Omental fat pad (tissue), 4 donors: Measurements from ENCODE around the gene STRN. TPM values are rescaled to one million over a fixed set of nuclear protein-coding genes. Genes with fewer than 3 reads are reported as not detected.

Experiments used
- ATAC-seq: fragments of 150-250 bp; one replicate; pipeline ENCODE4 v1.9.1; 2016; ENCODE audit warnings: mild to moderate bottlenecking, moderate library complexity; ENCODE audit not compliant: low FRiP score
- DNase-seq: peaks from one replicate; pipeline ENCODE4 v3.0.0-alpha.2; 2019; ENCODE audit warnings: low spot score
- small RNA-seq: library from RNA; depleted of rRNA; stranded (forward); fragments of <200 nt; gene quantifications from one replicate; pipeline ENCODE3, GENCODE V24; 2016
- total RNA-seq, 4 donors: library from RNA; depleted of rRNA; stranded (reverse); fragments of >200 nt; gene quantifications; one replicate each; pipeline ENCODE4 v1.1.0, GENCODE V29; 2016
- TF ChIP-seq, protein P1 (sequence below), 3 donors: fragments of 450-650 bp; IDR thresholded peaks; one replicate each; pipeline ENCODE4 v1.5.1; 2016 to 2017; ENCODE audit warnings: antibody characterized with exemption in 3 of 3, mild to moderate bottlenecking in 3 of 3, moderate library complexity in 2 of 3

STRN gene
- total RNA-seq, 4 donors from 2014 or later, result 16.7 to 26.8 (median 21.3) TPM

DNA sequence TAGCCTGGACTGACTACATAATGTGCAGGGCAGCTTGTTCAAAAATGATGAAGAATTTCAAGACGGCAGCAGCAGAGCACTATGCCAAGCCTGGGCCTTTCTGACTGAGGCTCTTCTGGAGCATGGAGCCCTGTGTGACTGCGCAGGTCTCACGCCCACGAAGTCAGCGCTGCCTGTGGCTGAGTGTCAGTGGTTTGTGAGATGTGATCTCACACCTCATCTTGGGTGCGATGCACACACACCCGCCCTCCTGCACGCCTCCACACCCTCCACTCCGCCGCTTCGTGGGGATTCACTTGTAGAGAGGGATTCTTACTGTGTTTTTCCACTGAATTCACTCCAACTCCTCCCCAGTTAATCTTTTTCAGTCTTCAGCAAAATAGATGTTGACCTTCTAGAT is 166.0 kb downstream of the STRN start:
- ATAC-seq (no peak), DNase-seq (no peak)
- TF ChIP-seq, protein P1, sequence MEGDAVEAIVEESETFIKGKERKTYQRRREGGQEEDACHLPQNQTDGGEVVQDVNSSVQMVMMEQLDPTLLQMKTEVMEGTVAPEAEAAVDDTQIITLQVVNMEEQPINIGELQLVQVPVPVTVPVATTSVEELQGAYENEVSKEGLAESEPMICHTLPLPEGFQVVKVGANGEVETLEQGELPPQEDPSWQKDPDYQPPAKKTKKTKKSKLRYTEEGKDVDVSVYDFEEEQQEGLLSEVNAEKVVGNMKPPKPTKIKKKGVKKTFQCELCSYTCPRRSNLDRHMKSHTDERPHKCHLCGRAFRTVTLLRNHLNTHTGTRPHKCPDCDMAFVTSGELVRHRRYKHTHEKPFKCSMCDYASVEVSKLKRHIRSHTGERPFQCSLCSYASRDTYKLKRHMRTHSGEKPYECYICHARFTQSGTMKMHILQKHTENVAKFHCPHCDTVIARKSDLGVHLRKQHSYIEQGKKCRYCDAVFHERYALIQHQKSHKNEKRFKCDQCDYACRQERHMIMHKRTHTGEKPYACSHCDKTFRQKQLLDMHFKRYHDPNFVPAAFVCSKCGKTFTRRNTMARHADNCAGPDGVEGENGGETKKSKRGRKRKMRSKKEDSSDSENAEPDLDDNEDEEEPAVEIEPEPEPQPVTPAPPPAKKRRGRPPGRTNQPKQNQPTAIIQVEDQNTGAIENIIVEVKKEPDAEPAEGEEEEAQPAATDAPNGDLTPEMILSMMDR (IDR thresholded peaks at IDR 0.05), result no peak

DNA sequence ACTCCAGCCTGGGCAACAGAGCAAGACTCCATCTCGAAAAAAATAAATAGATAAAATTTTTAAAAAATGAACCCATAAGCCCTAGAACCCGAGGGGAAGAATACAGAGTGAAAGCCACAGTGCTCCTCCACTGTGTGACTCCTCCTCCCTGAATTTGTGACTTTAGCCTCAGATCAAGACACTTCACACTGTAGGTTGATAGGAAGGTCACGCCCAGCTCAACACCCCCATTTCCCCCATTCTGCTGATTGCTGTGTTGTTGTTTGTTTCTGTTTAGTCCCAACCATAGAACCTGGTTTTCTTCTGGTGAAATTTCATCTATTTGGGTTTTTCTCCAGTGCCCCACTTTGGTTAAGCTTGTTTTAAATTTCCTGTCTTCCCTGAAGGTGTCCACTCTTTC is 167.6 kb downstream of the STRN start:
- DNase-seq, result no peak
- ATAC-seq, result no peak
- TF ChIP-seq, protein P1 (IDR thresholded peaks at IDR 0.05), result no peak

DNA sequence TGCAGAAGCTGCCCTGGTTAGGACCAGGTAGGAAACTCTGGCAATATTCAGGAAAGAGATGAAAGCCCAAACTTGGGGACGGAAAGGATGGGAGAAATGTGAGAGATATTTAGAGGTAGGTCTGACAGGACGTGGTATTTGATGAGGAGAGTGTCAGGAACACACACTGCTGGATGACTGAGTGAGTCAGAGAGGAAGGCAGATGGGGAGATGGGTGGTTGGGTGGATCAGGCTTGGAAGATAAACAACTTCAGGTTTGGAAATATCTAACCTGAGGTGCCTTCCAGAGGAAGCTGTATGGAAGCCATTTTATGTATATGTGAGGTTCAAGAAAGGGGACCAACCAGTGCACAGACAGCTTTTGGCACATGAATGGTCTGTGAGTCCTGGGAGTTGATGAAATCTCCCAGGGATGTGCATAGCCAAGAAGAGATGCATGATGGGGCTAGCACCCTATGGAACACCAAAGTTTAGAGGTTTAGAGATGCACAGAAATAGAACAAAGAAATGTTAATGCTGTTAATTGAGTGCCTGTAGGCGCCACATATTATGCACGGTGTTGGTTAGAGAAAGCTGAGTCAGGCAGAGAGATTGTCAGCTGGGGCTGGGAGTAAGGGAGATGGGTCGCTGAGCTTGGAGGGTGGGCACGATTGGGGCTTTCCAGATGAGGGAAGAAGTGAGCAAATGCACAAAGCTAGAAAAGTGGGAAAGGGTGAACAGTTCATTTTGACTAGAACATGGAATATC is 168.8 kb downstream of the STRN start:
- TF ChIP-seq, protein P1 (IDR thresholded peaks at IDR 0.05), result no peak
- no peak for DNase-seq

More for the DNA sequence above, 168.8 kb downstream of the STRN start:
- no peak for ATAC-seq

Small RNAs within 50 kb of the gene (small RNA-seq; reads per million reads assigned to genes)
- gene RNU6-577P, result not detected

Other genes with a start within 250 kb of the STRN start
- 10 to 100 TPM; 27.7 to 50.4 (median 35.5) TPM for gene HEATR5B, start 117.8 kb upstream of the STRN start, total RNA-seq
- 10 to 100 TPM; 16.6 to 38.5 (median 17.2) TPM for gene GPATCH11, start 118.0 kb upstream of the STRN start, total RNA-seq
- gene EIF2AK2, start 190.4 kb upstream of the STRN start, total RNA-seq, result 10 to 100 TPM; 19.1 to 46.8 (median 22.5) TPM
- not detected for gene SULT6B1, start 222.1 kb upstream of the STRN start, total RNA-seq
- 10 to 100 TPM; 14.1 to 23.7 (median 20.1) TPM for gene CEBPZOS, start 230.0 kb upstream of the STRN start, total RNA-seq